Measurements from ENCODE around the gene FCGR1A.
"Not testable (repeated sequence)": the region's sequence is repeated elsewhere in the genome, so short reads cannot be mapped to it uniquely, and the experiment has no call there.

The FCGR1A gene

DNA sequence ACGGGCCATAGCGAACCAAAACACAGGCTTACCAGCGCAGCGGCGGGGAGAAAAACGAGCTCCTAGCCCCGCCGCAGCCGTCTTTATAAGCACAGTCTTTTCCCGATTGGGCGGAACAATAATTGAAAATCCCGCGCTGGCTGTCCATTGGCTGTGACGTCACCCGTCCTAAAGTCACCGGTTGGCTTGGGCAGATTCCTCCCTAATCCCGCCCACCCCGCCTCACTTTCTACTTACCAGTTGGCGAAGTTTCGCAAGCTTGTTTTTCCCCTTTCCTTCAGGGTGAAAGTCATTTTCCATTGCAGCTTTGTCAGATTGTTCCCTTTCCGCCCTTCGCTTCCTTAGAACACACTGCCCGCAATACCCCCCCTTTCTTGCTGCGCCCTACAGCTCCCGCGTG, 58.7 kb downstream of the FCGR1A start:
- not testable (repeated sequence) for DNase-seq
